Body of pancreas (tissue), 4 donors: ENCODE measurements around the gene TNK1. TPM values are rescaled to one million over a fixed set of nuclear protein-coding genes. Genes with fewer than 3 reads are reported as not detected.

Experiments used
- ATAC-seq: fragments of 150-250 bp; one replicate; pipeline ENCODE4 v1.9.1; 2016
- DNase-seq, 4 donors: peaks; one replicate each; pipeline ENCODE4 v3.0.0-alpha.2; 2019
- H3K27ac ChIP-seq, 4 donors: fragments of 200-600 bp; sonication (generic); 1 replicate in 3 of 4; 2 replicates in 1 of 4; pipeline versions ENCODE4 v1.5.1 to v1.6.1; 2016 to 2019; ENCODE audit warnings: mild to moderate bottlenecking in 1 of 4, mixed read lengths in 1 of 4, moderate library complexity in 1 of 4
- H3K27me3 ChIP-seq, 2 donors: fragments of 200-600 bp; sonication (generic); one replicate each; pipeline ENCODE4 v1.6.0; 2016; ENCODE audit warnings: mild to moderate bottlenecking in 1 of 2
- H3K36me3 ChIP-seq, 2 donors: fragments of 200-600 bp; sonication (generic); replicated peaks in 1 of 2; 2 replicates each; pipeline ENCODE4 v1.5.1; 2016; ENCODE audit warnings: low read depth in 2 of 2; ENCODE audit not compliant: insufficient read depth in 1 of 2
- H3K4me1 ChIP-seq: fragments of 200-600 bp; sonication (generic); one replicate; pipeline ENCODE4 v1.6.0; 2016
- H3K4me3 ChIP-seq, 2 donors: fragments of 200-600 bp; sonication (generic); 1 replicate in 1 of 2; 2 replicates in 1 of 2; pipeline ENCODE4 v1.5.1; 2016 to 2019
- H3K9me3 ChIP-seq, 3 donors: fragments of 200-600 bp; sonication (generic); 1 replicate in 2 of 3; 2 replicates in 1 of 3; pipeline ENCODE4 v1.5.1; 2016
- WGBS, 2 donors: methylation state at CpG; one replicate each; pipeline ENCODE4 v1.1.5; 2017; 5-methylcytosine and 5-hydroxymethylcytosine counted together
- intact Hi-C: fragments of 100-400 bp; cut with DNase I; formaldehyde crosslinking; loops from one replicate; pipeline ENCODE4 v1.15.1; 2023
- total RNA-seq, 2 donors: library from RNA; depleted of rRNA; stranded (reverse); fragments of >200 nt; gene quantifications; one replicate each; pipeline ENCODE4 v1.1.0, GENCODE V29; 2016
- TF ChIP-seq, protein P1 (sequence below), 7 experiments: fragments of 450-650 bp in 4 of 7; fragments of 200-600 bp in 3 of 7; sonication (generic) in 3 of 7; IDR thresholded peaks; one replicate each; pipeline ENCODE4 v1.5.1; 2016 to 2019; ENCODE audit warnings: antibody characterized with exemption in 7 of 7

The TNK1 gene
- total RNA-seq, 2 donors from 2014 or later: 12.7 to 15.8 TPM

DNA sequence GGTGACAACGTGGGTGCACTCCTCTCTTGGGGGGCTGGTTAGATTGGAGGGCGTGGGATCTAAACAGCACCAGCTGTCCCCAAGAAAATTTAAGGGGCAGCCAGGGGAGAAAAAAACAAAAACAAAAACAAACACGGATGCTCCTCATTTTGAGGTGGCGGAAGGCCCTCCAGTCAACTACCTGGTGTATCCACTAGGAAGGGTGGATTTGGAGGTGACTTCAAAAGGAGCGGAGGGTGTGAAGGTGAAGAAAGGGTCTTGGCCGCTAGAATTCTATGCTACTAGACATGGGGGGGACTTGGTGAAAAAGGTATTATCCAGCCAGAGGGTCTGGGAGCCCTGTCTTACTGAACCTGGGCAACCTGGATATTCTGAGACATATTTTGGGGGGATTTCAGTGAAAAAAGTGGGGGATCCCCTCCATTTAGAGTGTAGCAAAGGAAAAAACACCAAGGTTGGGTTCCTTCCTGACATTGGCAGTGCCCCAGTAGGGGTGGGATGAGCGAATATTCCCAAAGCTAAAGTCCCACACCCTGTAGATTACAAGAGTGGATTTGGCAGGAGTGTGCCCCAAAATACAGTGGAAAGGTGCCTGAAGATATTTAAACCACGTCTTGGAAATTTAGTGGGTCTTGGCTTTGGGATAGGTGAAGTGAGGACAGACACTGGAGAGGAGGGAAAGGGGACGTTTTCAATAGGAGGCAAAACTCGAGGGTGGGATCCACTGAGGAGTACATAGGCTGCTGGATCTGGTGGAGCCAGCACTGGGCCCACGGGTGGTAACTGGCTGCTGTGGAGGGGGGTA is 58.0 kb downstream of the TNK1 start:
- Histone ChIP-seq H3K27ac (no peak overlapping the region), H3K36me3 (no peaks in the 10 kb centered on the region), H3K9me3 (no peaks in the 10 kb centered on the region), H3K4me3 (no peak overlapping the region), H3K4me1 (peaks cover 49% of the 10 kb centered on the region), H3K27me3 (no peaks in the 10 kb centered on the region)
- ATAC-seq (no peak), DNase-seq (no peak)
- 64 to 66% methylated on average over 11 of the region's 11 CpGs for whole genome bisulfite sequencing, 2 donors
- TF ChIP-seq, protein P1, sequence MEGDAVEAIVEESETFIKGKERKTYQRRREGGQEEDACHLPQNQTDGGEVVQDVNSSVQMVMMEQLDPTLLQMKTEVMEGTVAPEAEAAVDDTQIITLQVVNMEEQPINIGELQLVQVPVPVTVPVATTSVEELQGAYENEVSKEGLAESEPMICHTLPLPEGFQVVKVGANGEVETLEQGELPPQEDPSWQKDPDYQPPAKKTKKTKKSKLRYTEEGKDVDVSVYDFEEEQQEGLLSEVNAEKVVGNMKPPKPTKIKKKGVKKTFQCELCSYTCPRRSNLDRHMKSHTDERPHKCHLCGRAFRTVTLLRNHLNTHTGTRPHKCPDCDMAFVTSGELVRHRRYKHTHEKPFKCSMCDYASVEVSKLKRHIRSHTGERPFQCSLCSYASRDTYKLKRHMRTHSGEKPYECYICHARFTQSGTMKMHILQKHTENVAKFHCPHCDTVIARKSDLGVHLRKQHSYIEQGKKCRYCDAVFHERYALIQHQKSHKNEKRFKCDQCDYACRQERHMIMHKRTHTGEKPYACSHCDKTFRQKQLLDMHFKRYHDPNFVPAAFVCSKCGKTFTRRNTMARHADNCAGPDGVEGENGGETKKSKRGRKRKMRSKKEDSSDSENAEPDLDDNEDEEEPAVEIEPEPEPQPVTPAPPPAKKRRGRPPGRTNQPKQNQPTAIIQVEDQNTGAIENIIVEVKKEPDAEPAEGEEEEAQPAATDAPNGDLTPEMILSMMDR (IDR thresholded peaks at IDR 0.05): no peak
- intact Hi-C loops: no loop called here

Other genes with a start within 250 kb of the TNK1 start
- 1 to 10 TPM in 1 of 2 donors, not detected in 1; 4.6 TPM for gene ASGR1, start 201.7 kb upstream of the TNK1 start, total RNA-seq
- gene DLG4, start 161.3 kb upstream of the TNK1 start, total RNA-seq: 1 to 10 TPM; 3.6 to 9.3 TPM
- gene ACADVL, start 161.2 kb upstream of the TNK1 start, total RNA-seq: 1,000 to 10,000 TPM in 1 of 2 donors, 100 to 1,000 TPM in 1; 887 to 1,901 TPM
- 10 to 100 TPM; 19.5 to 41.5 TPM for gene DVL2, start 146.6 kb upstream of the TNK1 start, total RNA-seq
- 10 to 100 TPM; 11.9 to 15.8 TPM for gene PHF23, start 141.6 kb upstream of the TNK1 start, total RNA-seq
- gene GABARAP, start 138.6 kb upstream of the TNK1 start, total RNA-seq: 100 to 1,000 TPM; 145 to 482 TPM
- 10 to 100 TPM; 33.5 to 44.8 TPM for gene CTDNEP1, start 129.4 kb upstream of the TNK1 start, total RNA-seq
- gene ELP5, start 128.9 kb upstream of the TNK1 start, total RNA-seq: 10 to 100 TPM; 10.2 to 16.3 TPM
- 10 to 100 TPM; 72.9 to 92.3 TPM for gene CLDN7, start 118.6 kb upstream of the TNK1 start, total RNA-seq
- 10 to 100 TPM in 1 of 2 donors, 1 to 10 TPM in 1; 1.3 to 10.5 TPM for gene SLC2A4, start 99.4 kb upstream of the TNK1 start, total RNA-seq
- 1 to 10 TPM in 1 of 2 donors, under 1 TPM in 1; 0.26 to 1.3 TPM for gene YBX2, start 86.5 kb upstream of the TNK1 start, total RNA-seq
- gene EIF5A, start 73.5 kb upstream of the TNK1 start, total RNA-seq: 100 to 1,000 TPM in 1 of 2 donors, 10 to 100 TPM in 1; 97.0 to 134 TPM
- 10 to 100 TPM; 71.9 to 75.8 TPM for gene GPS2, start 65.7 kb upstream of the TNK1 start, total RNA-seq
- 10 to 100 TPM; 28.8 to 41.2 TPM for gene NEURL4, start 51.8 kb upstream of the TNK1 start, total RNA-seq
- 1 to 10 TPM in 1 of 2 donors, under 1 TPM in 1; 0.99 to 2.1 TPM for gene ACAP1, start 44.6 kb upstream of the TNK1 start, total RNA-seq
- gene KCTD11, start 28.9 kb upstream of the TNK1 start, total RNA-seq: 1 to 10 TPM; 2.6 to 5.6 TPM
- gene TMEM95, start 25.9 kb upstream of the TNK1 start, total RNA-seq: not detected
- 10 to 100 TPM; 13.2 to 15.8 TPM for gene PLSCR3, start 13.4 kb downstream of the TNK1 start, total RNA-seq
- gene TMEM256, start 23.0 kb downstream of the TNK1 start, total RNA-seq: 10 to 100 TPM; 14.5 to 21.8 TPM
- 1 to 10 TPM; 5.2 to 6.3 TPM for gene NLGN2, start 26.8 kb downstream of the TNK1 start, total RNA-seq
- not detected for gene SPEM1, start 39.2 kb downstream of the TNK1 start, total RNA-seq
- gene SPEM2, start 44.5 kb downstream of the TNK1 start, total RNA-seq: not detected
- gene SPEM3, start 47.8 kb downstream of the TNK1 start, total RNA-seq: not detected
- 1 to 10 TPM; 3.6 to 9.6 TPM for gene TMEM102, start 54.3 kb downstream of the TNK1 start, total RNA-seq
- gene FGF11, start 58.4 kb downstream of the TNK1 start, total RNA-seq: 1 to 10 TPM in 1 of 2 donors, not detected in 1; 2.1 TPM
- gene CHRNB1, start 64.0 kb downstream of the TNK1 start, total RNA-seq: 1 to 10 TPM; 2.6 to 8.8 TPM
- 10 to 100 TPM; 30.9 to 38.2 TPM for gene ZBTB4, start 98.5 kb downstream of the TNK1 start, total RNA-seq
- gene SLC35G6, start 100.4 kb downstream of the TNK1 start, total RNA-seq: not detected
- gene POLR2A, start 103.3 kb downstream of the TNK1 start, total RNA-seq: 100 to 1,000 TPM in 1 of 2 donors, 10 to 100 TPM in 1; 36.3 to 124 TPM
- 10 to 100 TPM; 32.2 to 48.8 TPM for gene TNFSF12, start 168.0 kb downstream of the TNK1 start, total RNA-seq
- gene TNFSF13, start 177.7 kb downstream of the TNK1 start, total RNA-seq: 10 to 100 TPM; 11.9 to 18.8 TPM
- gene SENP3, start 180.8 kb downstream of the TNK1 start, total RNA-seq: 10 to 100 TPM; 25.7 to 28.0 TPM
- gene CD68, start 198.5 kb downstream of the TNK1 start, total RNA-seq: 10 to 100 TPM in 1 of 2 donors, 1 to 10 TPM in 1; 4.3 to 14.8 TPM
- 10 to 100 TPM; 27.0 to 37.6 TPM for gene MPDU1, start 202.8 kb downstream of the TNK1 start, total RNA-seq
- gene SOX15, start 209.0 kb downstream of the TNK1 start, total RNA-seq: not detected
- gene FXR2, start 233.8 kb downstream of the TNK1 start, total RNA-seq: 10 to 100 TPM; 10.2 to 10.9 TPM
- 100 to 1,000 TPM in 1 of 2 donors, 10 to 100 TPM in 1; 59.9 to 148 TPM for gene SAT2, start 246.7 kb downstream of the TNK1 start, total RNA-seq
- not detected for gene SHBG, start 249.0 kb downstream of the TNK1 start, total RNA-seq